SK-N-SH (cell line): ENCODE data around the gene CCDC138. TPM values are rescaled to one million over a fixed set of nuclear protein-coding genes. Genes with fewer than 3 reads are reported as not detected.

ENCODE experiments used
- CTCF ChIA-PET: fragments of 300-600, 350-600 bp; formaldehyde crosslinking; extraction: SDS; loops from one replicate; lab custom pipeline; 2021; lab: Yijun Ruan, JAX
- POLR2A ChIA-PET: fragments of 350-600 bp; sonication (Branson Sonifier 250); formaldehyde crosslinking; extraction: SDS; loops from one replicate; lab custom pipeline; 2020; ENCODE audit warnings: antibody characterized with exemption, inconsistent platforms; lab: Yijun Ruan, JAX
- DNase-seq: peaks from one replicate; pipeline ENCODE4 v3.0.0; 2012
- H2AFZ ChIP-seq: fragments of 200-600 bp; sonication (generic); 2 replicates; pipeline ENCODE4 v1.8.1; 2016; ENCODE audit warnings: antibody characterized with exemption, mild to moderate bottlenecking, low read depth
- H3F3A ChIP-seq: fragments of 200-600 bp; sonication (generic); replicated peaks from 2 replicates; pipeline ENCODE3; 2016; ENCODE audit warnings: antibody characterized with exemption, mild to moderate bottlenecking; ENCODE audit not compliant: insufficient read depth
- H3K27ac ChIP-seq, 2 experiments: fragments of 200-500 bp in 1 of 2; fragments of 200-600 bp in 1 of 2; sonication (Bioruptor generic) in 1 of 2; sonication (generic), shearing (Covaris generic) in 1 of 2; 2 replicates each; pipeline versions ENCODE4 v1.5.1 to v1.6.1; 2014 to 2016; ENCODE audit warnings: low read depth in 2 of 2, inconsistent platforms in 1 of 2, low read length in 1 of 2, mild to moderate bottlenecking in 1 of 2, mixed read lengths in 1 of 2
- H3K27me3 ChIP-seq: fragments of 200-600 bp; sonication (generic), shearing (Covaris generic); 2 replicates; pipeline ENCODE4 v1.6.1; 2016; ENCODE audit warnings: mixed run types; ENCODE audit not compliant: insufficient read depth
- H3K36me3 ChIP-seq, 2 experiments: fragments of 200-500 bp in 1 of 2; fragments of 200-600 bp in 1 of 2; sonication (Bioruptor generic) in 1 of 2; sonication (generic) in 1 of 2; replicated peaks in 1 of 2; 2 replicates each; pipeline versions ENCODE3 to v1.5.1; 2014 to 2016; ENCODE audit warnings: low read length in 1 of 2, mild to moderate bottlenecking in 1 of 2; ENCODE audit not compliant: insufficient read depth in 2 of 2, control insufficient read depth in 1 of 2
- H3K4me1 ChIP-seq, 2 experiments: fragments of 200-500 bp in 1 of 2; fragments of 200-600 bp in 1 of 2; sonication (Bioruptor generic) in 1 of 2; sonication (generic), shearing (Covaris generic) in 1 of 2; 2 replicates each; pipeline versions ENCODE4 v1.5.1 to v1.6.1; 2014 to 2016; ENCODE audit warnings: low read depth in 1 of 2, low read length in 1 of 2, mixed run types in 1 of 2; ENCODE audit not compliant: insufficient read depth in 2 of 2, control insufficient read depth in 1 of 2
- H3K4me2 ChIP-seq: fragments of 200-600 bp; sonication (generic), shearing (Covaris generic); 2 replicates; pipeline ENCODE4 v1.6.1; 2017; ENCODE audit warnings: mixed run types
- H3K4me3 ChIP-seq, 2 experiments: fragments of 200-500 bp in 1 of 2; fragments of 200-600 bp in 1 of 2; sonication (Bioruptor generic) in 1 of 2; sonication (generic), shearing (Covaris generic) in 1 of 2; 2 replicates each; pipeline versions ENCODE4 v1.5.1 to v1.8.1; 2014 to 2016; ENCODE audit warnings: low read depth in 2 of 2, inconsistent platforms in 1 of 2, low read length in 1 of 2, mild to moderate bottlenecking in 1 of 2, mixed read lengths in 1 of 2, moderate library complexity in 1 of 2
- H3K79me2 ChIP-seq: fragments of 200-600 bp; sonication (generic); 2 replicates; pipeline ENCODE4 v1.8.1; 2017; ENCODE audit warnings: mild to moderate bottlenecking; ENCODE audit not compliant: insufficient read depth
- H3K9ac ChIP-seq: fragments of 200-600 bp; sonication (generic); 2 replicates; pipeline ENCODE4 v1.6.1; 2017; ENCODE audit warnings: mixed run types
- H3K9me2 ChIP-seq: fragments of 200-600 bp; sonication (generic); 2 replicates; pipeline ENCODE4 v1.6.1; 2017; ENCODE audit warnings: mixed run types
- H3K9me3 ChIP-seq: fragments of 200-600 bp; sonication (generic); 2 replicates; pipeline ENCODE4 v1.6.1; 2017; ENCODE audit warnings: mixed run types, mild to moderate bottlenecking, moderate library complexity
- H4K20me1 ChIP-seq: fragments of 200-600 bp; sonication (generic); 2 replicates; pipeline ENCODE4 v1.6.1; 2017; ENCODE audit warnings: mild to moderate bottlenecking, mixed run types; ENCODE audit not compliant: insufficient read depth
- ELF1 ChIP-seq: IDR thresholded peaks from 2 replicates; pipeline ENCODE4 v1.4.0; 2012
- EP300 ChIP-seq, 2 experiments: IDR thresholded peaks; 2 replicates each; pipeline versions ENCODE4 v1.4.0 to v1.6.1; 2012; ENCODE audit warnings: borderline replicate concordance in 1 of 2, low read depth in 1 of 2, low read length in 1 of 2
- FOXJ3 ChIP-seq: sonication (generic); formaldehyde crosslinking; IDR thresholded peaks from 2 replicates; pipeline ENCODE4 v1.5.1; 2020; ENCODE audit warnings: mild to moderate bottlenecking, missing genetic modification reagents
- GABPA ChIP-seq: IDR thresholded peaks from 2 replicates; pipeline ENCODE4 v1.4.0; 2012; ENCODE audit warnings: low read depth, mild to moderate bottlenecking
- POLR2AphosphoS5 ChIP-seq: IDR thresholded peaks from 2 replicates; pipeline ENCODE4 v1.6.1; 2012; ENCODE audit warnings: low read depth, low read length
- RCOR1 ChIP-seq: fragments of 150-350 bp; IDR thresholded peaks from 2 replicates; pipeline ENCODE4 v1.6.1; 2017; ENCODE audit warnings: antibody characterized with exemption, low read length
- RFX5 ChIP-seq: IDR thresholded peaks from 2 replicates; pipeline ENCODE4 v1.6.1; 2012; ENCODE audit warnings: mild to moderate bottlenecking, improper control_type of control experiment, low read length
- SIN3A ChIP-seq: IDR thresholded peaks from 2 replicates; pipeline ENCODE4 v1.6.1; 2012; ENCODE audit warnings: low read depth, mild to moderate bottlenecking, low read length, moderate library complexity, borderline replicate concordance
- SMC3 ChIP-seq: IDR thresholded peaks from 2 replicates; pipeline ENCODE4 v1.6.1; 2012; ENCODE audit warnings: low read depth, low read length, improper control_type of control experiment
- TAF1 ChIP-seq: IDR thresholded peaks from 2 replicates; pipeline ENCODE4 v1.6.1; 2012; ENCODE audit warnings: low read depth, mild to moderate bottlenecking, low read length, moderate library complexity, borderline replicate concordance
- TEAD4 ChIP-seq: IDR thresholded peaks from 2 replicates; pipeline ENCODE4 v1.4.0; 2012; ENCODE audit warnings: mild to moderate bottlenecking, borderline replicate concordance; ENCODE audit not compliant: insufficient read depth
- WGBS: methylation state at CpG from one replicate; pipeline ENCODE4 v1.1.6; 2017; ENCODE audit warnings: low lambda C conversion rate; 5-methylcytosine and 5-hydroxymethylcytosine counted together
- polyA plus RNA-seq, 3 experiments: library from polyadenylated mRNA; depleted of rRNA; stranded (reverse); fragments of >200 nt; gene quantifications; 2 replicates each; pipeline ENCODE4 v1.2.3, GENCODE V29; 2012
- TF ChIP-seq, protein P1 (sequence below): IDR thresholded peaks from 2 replicates; pipeline ENCODE4 v1.4.0; 2012; ENCODE audit warnings: low read depth, borderline replicate concordance
- TF ChIP-seq, protein P2 (sequence below): fragments of 150-350 bp; IDR thresholded peaks from 2 replicates; pipeline ENCODE4 v1.6.1; 2017; ENCODE audit warnings: antibody characterized with exemption, low read length, low read depth, borderline replicate concordance
- TF ChIP-seq, protein P3 (sequence below): fragments of 150-350 bp; IDR thresholded peaks from 2 replicates; pipeline ENCODE4 v1.6.1; 2016; ENCODE audit warnings: mild to moderate bottlenecking, low read depth, low read length
- TF ChIP-seq, protein P4 (sequence below): IDR thresholded peaks from 2 replicates; pipeline ENCODE4 v1.4.0; 2012; ENCODE audit warnings: low read depth

Gene CCDC138
- polyA plus RNA-seq, 1 of the 3 experiments (the other 2 are of a cell fraction) = 1.2 TPM

DNA sequence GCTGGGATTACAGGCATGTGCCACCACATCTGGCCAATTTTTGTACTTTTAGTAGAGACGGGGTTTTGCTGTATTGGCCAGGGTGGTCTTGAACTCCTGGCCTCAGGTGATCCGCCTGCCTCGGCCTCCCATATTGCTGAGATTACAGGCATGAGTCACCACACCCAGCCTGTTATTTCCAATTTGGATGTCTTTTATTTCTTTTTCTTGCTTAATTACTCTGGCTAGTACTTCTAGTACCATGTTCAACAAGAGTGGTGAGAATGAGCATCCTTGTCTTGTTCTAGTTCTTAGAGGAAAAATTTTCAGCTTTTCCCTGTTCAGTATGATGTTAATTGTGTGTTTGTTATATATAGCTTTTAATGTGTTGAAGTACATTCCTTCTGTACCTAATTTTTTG is 23.4 kb downstream of the CCDC138 start:
- no peak for TF ChIP-seq RFX5
- TF ChIP-seq GABPA = no peak
- TF ChIP-seq, protein P1, sequence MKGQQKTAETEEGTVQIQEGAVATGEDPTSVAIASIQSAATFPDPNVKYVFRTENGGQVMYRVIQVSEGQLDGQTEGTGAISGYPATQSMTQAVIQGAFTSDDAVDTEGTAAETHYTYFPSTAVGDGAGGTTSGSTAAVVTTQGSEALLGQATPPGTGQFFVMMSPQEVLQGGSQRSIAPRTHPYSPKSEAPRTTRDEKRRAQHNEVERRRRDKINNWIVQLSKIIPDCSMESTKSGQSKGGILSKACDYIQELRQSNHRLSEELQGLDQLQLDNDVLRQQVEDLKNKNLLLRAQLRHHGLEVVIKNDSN = no peak
- no peak for TF ChIP-seq TAF1
- TF ChIP-seq ELF1 = no peak
- TF ChIP-seq, protein P2, sequence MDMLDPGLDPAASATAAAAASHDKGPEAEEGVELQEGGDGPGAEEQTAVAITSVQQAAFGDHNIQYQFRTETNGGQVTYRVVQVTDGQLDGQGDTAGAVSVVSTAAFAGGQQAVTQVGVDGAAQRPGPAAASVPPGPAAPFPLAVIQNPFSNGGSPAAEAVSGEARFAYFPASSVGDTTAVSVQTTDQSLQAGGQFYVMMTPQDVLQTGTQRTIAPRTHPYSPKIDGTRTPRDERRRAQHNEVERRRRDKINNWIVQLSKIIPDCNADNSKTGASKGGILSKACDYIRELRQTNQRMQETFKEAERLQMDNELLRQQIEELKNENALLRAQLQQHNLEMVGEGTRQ = no peak
- TF ChIP-seq TEAD4 = no peak
- TF ChIP-seq SMC3 = no peak
- no peak for TF ChIP-seq FOXJ3 (CRISPR knock-in tag)
- TF ChIP-seq POLR2AphosphoS5 = no peak
- TF ChIP-seq RCOR1 = no peak
- no peak for TF ChIP-seq SIN3A
- TF ChIP-seq, all 33 proteins: peak for 0
- WGBS = 98% methylated on average over 3 of the region's 3 CpGs

DNA sequence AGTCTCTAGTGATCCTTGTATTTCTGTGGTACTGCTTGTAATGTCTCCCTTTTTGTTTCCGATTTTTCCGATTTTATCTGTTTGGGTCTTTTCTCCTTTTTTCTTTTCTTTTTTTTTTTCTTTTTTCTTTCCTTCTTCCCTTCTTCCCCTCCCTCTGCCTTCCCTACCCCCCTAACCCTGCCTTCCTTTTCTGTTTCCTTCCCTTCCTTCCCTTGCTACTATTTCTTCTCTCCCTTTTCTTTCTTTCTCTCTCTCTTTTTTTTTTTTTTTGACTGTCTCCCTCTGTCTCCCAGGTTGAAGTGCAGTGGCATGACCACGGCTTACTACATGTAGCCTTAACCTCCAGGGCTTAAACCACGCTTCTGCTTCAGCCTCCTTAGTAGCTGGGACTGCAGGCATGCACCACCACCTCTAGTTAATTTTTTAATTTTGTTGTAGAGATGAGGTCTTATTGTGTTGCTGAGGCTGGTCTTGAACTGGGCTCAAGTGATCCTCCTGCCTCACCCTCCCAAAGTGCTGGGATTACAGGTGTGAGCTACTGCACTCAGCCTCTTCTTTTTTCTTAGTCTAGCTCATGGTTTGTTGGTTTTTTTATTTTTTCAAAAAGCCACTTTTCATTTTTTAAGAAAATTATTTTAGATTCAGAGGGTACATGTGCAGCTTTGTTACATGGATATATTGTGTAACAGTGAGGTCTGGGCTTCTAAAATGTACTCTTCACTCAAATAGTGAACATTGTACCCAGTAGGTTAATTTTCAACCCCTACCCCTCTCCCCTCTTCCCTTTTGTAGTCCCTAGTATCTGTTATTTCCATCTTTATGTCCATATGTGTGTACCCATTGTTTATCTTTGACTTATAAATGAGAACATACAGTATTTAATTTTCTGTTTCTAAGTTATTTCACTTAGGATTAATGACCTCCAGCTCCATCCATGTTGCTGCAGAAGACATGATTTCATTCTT is 24.7 kb downstream of the CCDC138 start:
- Histone ChIP-seq H3K36me3 (peaks cover 11 to 65% of the 10 kb centered on the region in 2 experiments), H3F3A (no peaks in the 10 kb centered on the region), H3K27me3 (no peaks in the 10 kb centered on the region), H3K9ac (no peak overlapping the region), H3K79me2 (peaks cover 28% of the 10 kb centered on the region), H3K4me3 (no peak overlapping the region), H2AFZ (no peak overlapping the region), H3K9me3 (no peaks in the 10 kb centered on the region), H3K9me2 (no peaks in the 10 kb centered on the region), H3K4me1 (peaks cover 0 to 8% of the 10 kb centered on the region in 2 experiments; a peak in 2 of 4 replicates), H4K20me1 (no peaks in the 10 kb centered on the region), H3K4me2 (no peak overlapping the region), H3K27ac (no peak overlapping the region)
- DNase-seq = no peak
- CTCF ChIA-PET = no interaction called here
- POLR2A ChIA-PET = no interaction called here
- 94% methylated on average over 4 of the region's 4 CpGs for WGBS
- TF ChIP-seq, protein P3, sequence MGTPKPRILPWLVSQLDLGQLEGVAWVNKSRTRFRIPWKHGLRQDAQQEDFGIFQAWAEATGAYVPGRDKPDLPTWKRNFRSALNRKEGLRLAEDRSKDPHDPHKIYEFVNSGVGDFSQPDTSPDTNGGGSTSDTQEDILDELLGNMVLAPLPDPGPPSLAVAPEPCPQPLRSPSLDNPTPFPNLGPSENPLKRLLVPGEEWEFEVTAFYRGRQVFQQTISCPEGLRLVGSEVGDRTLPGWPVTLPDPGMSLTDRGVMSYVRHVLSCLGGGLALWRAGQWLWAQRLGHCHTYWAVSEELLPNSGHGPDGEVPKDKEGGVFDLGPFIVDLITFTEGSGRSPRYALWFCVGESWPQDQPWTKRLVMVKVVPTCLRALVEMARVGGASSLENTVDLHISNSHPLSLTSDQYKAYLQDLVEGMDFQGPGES = no peak
- no peak for TF ChIP-seq EP300 (IDR thresholded peaks at IDR 0.05; ENCODE audit: borderline replicate concordance in 1 of 2, low read depth in 1 of 2, low read length in 1 of 2)
- no peak for TF ChIP-seq ELF1
- TF ChIP-seq, protein P4, sequence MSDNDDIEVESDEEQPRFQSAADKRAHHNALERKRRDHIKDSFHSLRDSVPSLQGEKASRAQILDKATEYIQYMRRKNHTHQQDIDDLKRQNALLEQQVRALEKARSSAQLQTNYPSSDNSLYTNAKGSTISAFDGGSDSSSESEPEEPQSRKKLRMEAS = no peak

More for the DNA sequence above, 23.4 kb downstream of the CCDC138 start:
- Histone ChIP-seq H3K4me1 (peaks cover 0 to 14% of the 10 kb centered on the region in 2 experiments; a peak in 2 of 4 replicates), H3K9ac (no peak overlapping the region), H3K4me2 (no peak overlapping the region), H3K4me3 (no peak overlapping the region), H3K9me3 (no peaks in the 10 kb centered on the region), H3K36me3 (peaks cover 15 to 58% of the 10 kb centered on the region in 2 experiments), H4K20me1 (no peaks in the 10 kb centered on the region), H3F3A (no peaks in the 10 kb centered on the region), H3K27ac (no peak overlapping the region), H3K79me2 (peaks cover 28% of the 10 kb centered on the region), H3K27me3 (no peaks in the 10 kb centered on the region), H3K9me2 (no peaks in the 10 kb centered on the region), H2AFZ (no peak overlapping the region)
- ChIA-PET POLR2A (no interaction called here), CTCF (no interaction called here)
- DNase-seq = no peak
